Measurements from ENCODE around the gene TMC1. TPM values are rescaled to one million over a fixed set of nuclear protein-coding genes. Genes with fewer than 3 reads are reported as not detected.
"Not testable (repeated sequence)": the region's sequence is repeated elsewhere in the genome, so short reads cannot be mapped to it uniquely, and the experiment has no call there.

TMC1 gene
- total and polyA plus RNA-seq, 2 experiments from 2014 or later, result not detected

- Histone ChIP-seq H3K4me3 (no peak overlapping the region), H3K27ac (peak overlapping the region; percentile 49), H3K36me3 (no peaks in the 10 kb centered on the region), H3K4me1 (ENCODE audit: low read depth) (peaks cover 9% of the 10 kb centered on the region), H3K27me3 (no peaks in the 10 kb centered on the region), H3K9me3 (ENCODE audit: low read depth) (no peaks in the 10 kb centered on the region)
- peak; percentile 10 to 73 for DNase-seq (ENCODE audit: low read depth in 1 of 2, low spot score in 1 of 2)
- TF ChIP-seq, protein P1, sequence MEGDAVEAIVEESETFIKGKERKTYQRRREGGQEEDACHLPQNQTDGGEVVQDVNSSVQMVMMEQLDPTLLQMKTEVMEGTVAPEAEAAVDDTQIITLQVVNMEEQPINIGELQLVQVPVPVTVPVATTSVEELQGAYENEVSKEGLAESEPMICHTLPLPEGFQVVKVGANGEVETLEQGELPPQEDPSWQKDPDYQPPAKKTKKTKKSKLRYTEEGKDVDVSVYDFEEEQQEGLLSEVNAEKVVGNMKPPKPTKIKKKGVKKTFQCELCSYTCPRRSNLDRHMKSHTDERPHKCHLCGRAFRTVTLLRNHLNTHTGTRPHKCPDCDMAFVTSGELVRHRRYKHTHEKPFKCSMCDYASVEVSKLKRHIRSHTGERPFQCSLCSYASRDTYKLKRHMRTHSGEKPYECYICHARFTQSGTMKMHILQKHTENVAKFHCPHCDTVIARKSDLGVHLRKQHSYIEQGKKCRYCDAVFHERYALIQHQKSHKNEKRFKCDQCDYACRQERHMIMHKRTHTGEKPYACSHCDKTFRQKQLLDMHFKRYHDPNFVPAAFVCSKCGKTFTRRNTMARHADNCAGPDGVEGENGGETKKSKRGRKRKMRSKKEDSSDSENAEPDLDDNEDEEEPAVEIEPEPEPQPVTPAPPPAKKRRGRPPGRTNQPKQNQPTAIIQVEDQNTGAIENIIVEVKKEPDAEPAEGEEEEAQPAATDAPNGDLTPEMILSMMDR (IDR thresholded peaks at IDR 0.05; ENCODE audit: low read depth, low read length), result no peak
Measured at GRCh38 chr9:72477930-72478518, 43.4 kb upstream of the TMC1 start.

DNA sequence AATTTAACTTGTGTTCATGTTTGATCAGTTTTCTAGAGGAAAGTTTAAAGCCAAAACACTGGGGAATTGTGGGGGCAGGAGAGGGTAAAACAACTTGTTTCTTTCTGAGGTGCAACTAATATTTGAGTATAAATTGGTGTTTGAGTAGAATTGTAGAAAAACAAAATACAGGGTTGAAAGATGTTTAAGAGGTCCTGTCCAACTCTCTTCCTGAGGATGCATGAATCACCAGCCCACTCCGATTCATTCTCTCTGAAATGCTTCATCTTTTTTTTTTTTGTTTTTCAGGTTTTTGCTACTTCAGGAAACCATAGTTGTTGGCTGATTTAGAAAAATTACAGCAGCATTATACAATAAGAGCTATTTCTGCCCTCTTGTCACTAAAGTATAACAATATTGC is 42.4 kb upstream of the TMC1 start:
- Histone ChIP-seq H3K27me3 (no peaks in the 10 kb centered on the region), H3K27ac (no peak overlapping the region), H3K9me3 (ENCODE audit: low read depth) (no peaks in the 10 kb centered on the region), H3K4me3 (no peak overlapping the region), H3K4me1 (ENCODE audit: low read depth) (peaks cover 9% of the 10 kb centered on the region), H3K36me3 (no peaks in the 10 kb centered on the region)
- TF ChIP-seq, protein P1 (IDR thresholded peaks at IDR 0.05; ENCODE audit: low read depth, low read length), result no peak
- peak in 1 of 2 donors; percentile 34 for DNase-seq (ENCODE audit: low read depth in 1 of 2, low spot score in 1 of 2)

DNA sequence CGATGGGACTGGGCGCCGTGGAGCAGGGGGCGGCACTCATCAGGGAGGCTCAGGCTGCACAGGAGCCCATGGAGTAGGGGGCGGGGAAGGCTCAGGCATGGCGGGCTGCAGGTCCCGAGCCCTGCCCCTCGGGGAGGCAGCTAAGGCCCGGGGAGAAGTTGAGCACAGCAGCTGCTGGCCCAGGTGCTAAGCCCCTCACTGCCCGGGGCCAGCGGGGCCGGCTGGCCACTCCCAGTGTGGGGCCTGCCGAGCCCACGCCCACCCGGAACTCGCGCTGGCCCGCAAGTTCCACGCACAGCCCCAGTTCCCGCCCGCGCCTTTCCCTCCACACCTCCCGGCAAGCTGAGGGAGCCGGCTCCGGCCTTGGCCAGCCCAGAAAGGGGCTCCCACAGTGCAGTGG is 41.1 kb upstream of the TMC1 start:
- H3K27ac ChIP-seq; DNase-seq (ENCODE audit: low read depth in 1 of 2, low spot score in 1 of 2); H3K4me1 ChIP-seq (ENCODE audit: low read depth); H3K27me3 ChIP-seq; H3K9me3 ChIP-seq (ENCODE audit: low read depth); H3K36me3 ChIP-seq; H3K4me3 ChIP-seq: not testable (repeated sequence)

DNA sequence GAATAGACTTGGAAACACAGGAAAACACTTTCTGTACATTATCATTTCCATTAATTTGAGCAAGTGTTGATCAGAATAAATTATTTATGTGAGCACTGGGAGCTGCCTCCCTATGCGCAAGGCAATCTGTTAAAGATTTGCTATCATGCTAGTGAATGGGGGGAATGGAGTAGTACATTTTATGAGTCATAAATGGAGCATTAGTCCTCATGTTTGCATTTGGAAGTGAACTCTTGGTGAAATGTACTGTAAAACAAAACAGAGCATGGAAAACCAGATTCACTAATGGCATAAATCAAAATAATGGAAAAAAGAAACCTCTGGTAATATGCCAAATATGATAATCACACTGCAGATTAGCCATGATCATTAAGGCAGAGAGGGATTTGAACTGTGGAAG is 40.5 kb upstream of the TMC1 start:
- peak in 1 of 2 donors; percentile 32 for DNase-seq (ENCODE audit: low read depth in 1 of 2, low spot score in 1 of 2)
- no peaks in the 10 kb centered on the region for H3K36me3 ChIP-seq
- H3K27me3 ChIP-seq, result no peaks in the 10 kb centered on the region
- no peak overlapping the region for H3K4me3 ChIP-seq
- TF ChIP-seq, protein P1 (IDR thresholded peaks at IDR 0.05; ENCODE audit: low read depth, low read length), result no peak
- H3K9me3 ChIP-seq (ENCODE audit: low read depth), result no peaks in the 10 kb centered on the region
- no peak overlapping the region for H3K27ac ChIP-seq
- peaks cover 9% of the 10 kb centered on the region for H3K4me1 ChIP-seq (ENCODE audit: low read depth)

DNA sequence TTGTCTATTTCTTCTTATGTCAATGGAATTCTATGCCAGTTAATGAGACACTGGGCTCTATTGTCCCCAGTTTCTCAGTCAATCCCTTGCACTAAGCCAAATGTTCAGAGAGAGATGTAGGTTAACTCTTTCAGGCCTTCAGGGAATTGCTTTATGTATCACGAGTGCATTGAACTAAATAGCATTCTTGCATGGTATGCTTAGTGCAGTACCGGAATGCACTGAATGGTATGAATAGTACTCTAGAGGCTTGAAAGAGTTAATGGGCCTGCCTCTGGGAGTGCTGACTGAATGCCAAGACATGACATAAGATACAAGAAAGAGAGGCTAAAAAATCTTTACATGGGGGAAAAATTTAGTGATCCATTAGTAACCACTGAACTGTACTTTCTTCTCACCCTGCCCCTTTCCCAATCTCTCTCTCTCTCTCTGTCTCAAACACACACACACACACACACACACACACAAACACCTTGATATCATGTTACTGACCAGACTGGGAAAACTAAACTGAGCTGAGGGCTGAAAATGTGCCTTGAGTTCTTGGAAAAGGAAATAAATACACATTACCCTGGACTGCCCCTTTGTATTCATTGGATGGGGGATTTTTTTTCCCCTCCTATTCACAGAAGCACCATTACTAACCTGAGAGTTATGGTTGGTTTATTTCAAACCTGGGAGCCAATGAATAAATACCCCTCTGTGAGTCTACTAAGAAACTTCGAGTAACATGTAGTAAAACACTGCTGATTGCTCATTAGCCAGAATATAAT is 35.4 kb upstream of the TMC1 start:
- H3K9me3 ChIP-seq (ENCODE audit: low read depth), result no peaks in the 10 kb centered on the region
- H3K27me3 ChIP-seq, result no peaks in the 10 kb centered on the region
- peak in 1 of 2 donors; percentile 57 for DNase-seq (ENCODE audit: low read depth in 1 of 2, low spot score in 1 of 2)
- H3K4me3 ChIP-seq, result no peak overlapping the region
- H3K27ac ChIP-seq, result no peak overlapping the region
- no peaks in the 10 kb centered on the region for H3K4me1 ChIP-seq (ENCODE audit: low read depth)
- TF ChIP-seq, protein P1 (IDR thresholded peaks at IDR 0.05; ENCODE audit: low read depth, low read length), result no peak
- H3K36me3 ChIP-seq, result no peaks in the 10 kb centered on the region

DNA sequence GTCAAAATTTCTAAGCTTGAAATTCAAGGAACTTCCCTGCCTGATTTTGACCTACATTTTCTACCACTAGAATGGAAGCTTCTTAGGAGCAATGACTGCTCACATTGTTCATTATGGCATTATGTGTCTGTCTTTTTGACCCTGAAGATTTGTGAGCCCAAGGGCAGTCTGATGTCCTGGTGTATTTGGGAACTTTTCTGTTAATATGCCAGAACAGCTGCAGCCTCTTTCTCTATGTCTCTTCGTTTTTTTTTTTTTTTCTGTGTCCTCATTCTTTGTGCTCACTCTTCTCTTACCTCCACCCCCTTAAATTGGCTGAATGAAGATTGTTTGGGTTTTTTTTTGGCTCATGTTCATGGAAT is 34.8 kb upstream of the TMC1 start:
- no peak for DNase-seq (ENCODE audit: low read depth in 1 of 2, low spot score in 1 of 2)
- no peaks in the 10 kb centered on the region for H3K4me1 ChIP-seq (ENCODE audit: low read depth)
- H3K9me3 ChIP-seq (ENCODE audit: low read depth), result no peaks in the 10 kb centered on the region
- H3K36me3 ChIP-seq, result no peaks in the 10 kb centered on the region
- TF ChIP-seq, protein P1 (IDR thresholded peaks at IDR 0.05; ENCODE audit: low read depth, low read length), result no peak
- no peak overlapping the region for H3K27ac ChIP-seq
- no peaks in the 10 kb centered on the region for H3K27me3 ChIP-seq
- H3K4me3 ChIP-seq, result no peak overlapping the region

DNA sequence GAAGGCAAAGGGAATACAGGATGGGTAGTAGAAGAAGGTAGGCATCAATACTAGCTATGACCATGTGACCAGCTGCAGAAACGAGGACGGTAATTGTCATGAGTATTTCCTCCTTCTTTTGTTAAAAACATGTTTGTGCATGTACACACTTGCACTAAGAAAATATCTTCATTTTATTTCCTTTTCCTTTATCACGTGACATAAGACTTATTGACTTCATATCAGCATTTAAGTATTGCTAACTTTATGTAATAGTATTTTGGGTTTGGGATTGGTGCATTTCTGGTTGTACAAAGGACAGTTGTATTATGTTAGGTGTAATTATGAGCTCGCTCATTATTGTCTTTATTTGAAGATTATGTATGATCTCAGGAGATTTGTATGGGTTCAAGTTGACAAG is 33.7 kb upstream of the TMC1 start:
- not testable (repeated sequence) for H3K9me3 ChIP-seq (ENCODE audit: low read depth); H3K36me3 ChIP-seq; H3K4me3 ChIP-seq; H3K27me3 ChIP-seq; DNase-seq (ENCODE audit: low read depth in 1 of 2, low spot score in 1 of 2); H3K4me1 ChIP-seq (ENCODE audit: low read depth); H3K27ac ChIP-seq

All from cardiac muscle cell (in vitro differentiated cells and primary cell).